EL (cell line): ENCODE data around the gene FBXL20.
"Not testable (repeated sequence)": the region's sequence is repeated elsewhere in the genome, so short reads cannot be mapped to it uniquely, and the experiment has no call there.

Experiments
- DNase-seq: peaks from one replicate; pipeline ENCODE4 v3.0.0-alpha.2; 2016

FBXL20 gene

GRCh38 chr17:39376434-39376833 lies 25.0 kb downstream of the FBXL20 start:
- DNase-seq, result no peak

- not testable (repeated sequence) for DNase-seq
These were observed 33.6 kb downstream of the FBXL20 start for GRCh38 chr17:39367805-39368204.

GRCh38 chr17:39365872-39366271 lies 35.6 kb downstream of the FBXL20 start:
- no peak for DNase-seq

GRCh38 chr17:39365242-39365641 lies 36.2 kb downstream of the FBXL20 start:
- peak; percentile 43 for DNase-seq

GRCh38 chr17:39364236-39365025 lies 37.0 kb downstream of the FBXL20 start:
- DNase-seq, result no peak

GRCh38 chr17:39361064-39361463 lies 40.4 kb downstream of the FBXL20 start:
- no peak for DNase-seq

- no peak for DNase-seq
These were observed 40.9 kb downstream of the FBXL20 start for GRCh38 chr17:39360537-39360936.

GRCh38 chr17:39359994-39360393 lies 41.4 kb downstream of the FBXL20 start:
- DNase-seq, result no peak

- no peak for DNase-seq
These were observed 43.4 kb downstream of the FBXL20 start for GRCh38 chr17:39357986-39358385.

- no peak for DNase-seq
These were observed 43.9 kb downstream of the FBXL20 start for GRCh38 chr17:39357488-39357887.

GRCh38 chr17:39352986-39353385 lies 48.4 kb downstream of the FBXL20 start:
- no peak for DNase-seq

GRCh38 chr17:39352511-39352910 lies 48.9 kb downstream of the FBXL20 start:
- DNase-seq, result no peak

- DNase-seq, result no peak
These were observed 49.9 kb downstream of the FBXL20 start for GRCh38 chr17:39351508-39351907.

- DNase-seq, result no peak
These were observed 52.2 kb downstream of the FBXL20 start for GRCh38 chr17:39349246-39349645.

GRCh38 chr17:39346863-39347262 lies 54.6 kb downstream of the FBXL20 start:
- not testable (repeated sequence) for DNase-seq

GRCh38 chr17:39341541-39341940 lies 59.9 kb downstream of the FBXL20 start:
- DNase-seq, result no peak

GRCh38 chr17:39340731-39341130 lies 60.7 kb downstream of the FBXL20 start:
- DNase-seq, result no peak

GRCh38 chr17:39339272-39339671 lies 62.2 kb downstream of the FBXL20 start:
- no peak for DNase-seq

GRCh38 chr17:39337649-39338048 lies 63.8 kb downstream of the FBXL20 start:
- not testable (repeated sequence) for DNase-seq

- no peak for DNase-seq
These were observed 65.7 kb downstream of the FBXL20 start for GRCh38 chr17:39335704-39336223.

GRCh38 chr17:39334008-39334744 lies 67.2 kb downstream of the FBXL20 start:
- DNase-seq, result not testable (repeated sequence)

GRCh38 chr17:39332092-39332491 lies 69.3 kb downstream of the FBXL20 start:
- DNase-seq, result no peak

GRCh38 chr17:39328815-39329214 lies 72.6 kb downstream of the FBXL20 start:
- no peak for DNase-seq

- no peak for DNase-seq
These were observed 74.3 kb downstream of the FBXL20 start for GRCh38 chr17:39327109-39327508.
